Bone marrow (tissue), 2 donors: Measurements from ENCODE around the gene LRRC58.
"Not testable (repeated sequence)": the region's sequence is repeated elsewhere in the genome, so short reads cannot be mapped to it uniquely, and the experiment has no call there.

Source experiments
- DNase-seq, 2 donors: peaks; one replicate each; lab custom pipeline; 2025; lab: John Stamatoyannopoulos, UW

LRRC58 gene

GRCh38 chr3:120339362-120339761 lies 9.8 kb downstream of the LRRC58 start:
- no peak for DNase-seq

- no peak for DNase-seq
Observed at GRCh38 chr3:120338517-120338916, 10.6 kb downstream of the LRRC58 start.

GRCh38 chr3:120332646-120333045 lies 16.5 kb downstream of the LRRC58 start:
- DNase-seq = no peak

GRCh38 chr3:120331076-120331475 lies 18.1 kb downstream of the LRRC58 start:
- no peak for DNase-seq

DNA sequence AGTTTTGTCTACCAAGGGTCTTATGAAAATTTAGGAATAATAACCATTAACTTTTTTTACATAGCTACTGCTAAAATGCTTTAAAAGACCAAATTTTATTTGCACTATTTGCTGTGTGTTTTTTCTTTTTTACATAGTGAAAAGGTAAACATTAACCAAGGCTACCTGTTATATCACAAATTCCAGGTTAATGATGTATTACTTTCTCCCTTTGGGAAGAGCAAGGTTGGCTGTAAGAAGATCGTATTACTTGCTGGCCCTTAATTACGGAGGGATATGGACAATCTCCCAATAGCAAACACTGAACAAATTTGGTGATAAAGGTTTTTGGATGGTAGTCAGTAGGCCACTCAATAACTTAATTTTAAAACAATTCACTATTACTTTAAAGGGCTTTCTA lies 22.4 kb downstream of the LRRC58 start:
- DNase-seq = no peak

- DNase-seq = no peak
Observed at GRCh38 chr3:120324190-120324589, 25.0 kb downstream of the LRRC58 start.

GRCh38 chr3:120323761-120324160 lies 25.4 kb downstream of the LRRC58 start:
- DNase-seq = not testable (repeated sequence)

GRCh38 chr3:120311863-120312794 lies 37.0 kb downstream of the LRRC58 start:
- no peak for DNase-seq

DNA sequence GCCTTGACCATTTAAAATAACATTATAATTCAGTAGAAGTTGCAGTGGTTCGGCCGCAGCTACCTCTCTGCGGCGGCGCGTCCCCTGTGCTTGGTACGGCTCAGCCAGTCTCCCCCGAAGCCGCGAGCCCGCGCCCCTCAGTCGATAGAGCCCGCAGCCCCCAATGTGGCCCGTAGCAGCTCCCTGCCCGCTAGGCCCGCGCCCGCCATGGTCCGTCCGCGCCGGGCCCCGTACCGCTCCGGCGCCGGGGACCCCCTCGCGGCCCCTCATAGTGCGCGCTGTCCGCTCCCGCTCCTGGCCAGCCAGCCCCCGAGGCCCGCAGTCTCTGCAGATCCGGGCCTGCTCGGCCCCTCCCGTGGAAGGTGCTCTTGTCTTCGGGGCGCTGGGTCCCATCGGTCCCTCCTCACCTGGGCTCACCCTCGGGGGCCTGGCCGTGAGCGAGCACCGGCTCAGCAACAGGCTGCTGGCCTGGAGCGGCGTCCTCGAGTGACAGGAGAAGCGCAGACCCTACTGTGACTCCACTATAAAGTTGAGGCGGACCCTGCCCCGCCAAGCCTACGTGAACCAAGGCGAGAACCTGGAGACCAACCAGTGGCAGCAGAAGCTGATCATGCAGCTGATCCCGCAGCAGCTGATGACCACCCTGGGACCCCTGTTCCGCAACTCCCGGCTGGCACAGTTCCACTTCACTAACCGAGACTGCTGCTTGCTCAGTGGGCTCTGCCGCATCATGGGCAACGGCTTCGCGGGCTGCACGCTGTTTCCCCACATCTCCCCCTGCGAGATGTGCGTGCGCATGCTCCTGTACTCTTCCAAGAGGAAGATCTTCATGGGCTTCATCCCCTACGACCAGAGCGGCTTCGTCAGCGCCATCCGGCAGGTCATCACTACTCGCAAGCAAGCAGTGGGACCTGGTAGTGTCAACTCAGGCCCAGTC lies 42.4 kb downstream of the LRRC58 start:
- DNase-seq = no peak

- no peak for DNase-seq
Observed at GRCh38 chr3:120304616-120305015, 44.5 kb downstream of the LRRC58 start.

- DNase-seq = no peak
Observed at GRCh38 chr3:120302361-120302760, 46.8 kb downstream of the LRRC58 start.

DNA sequence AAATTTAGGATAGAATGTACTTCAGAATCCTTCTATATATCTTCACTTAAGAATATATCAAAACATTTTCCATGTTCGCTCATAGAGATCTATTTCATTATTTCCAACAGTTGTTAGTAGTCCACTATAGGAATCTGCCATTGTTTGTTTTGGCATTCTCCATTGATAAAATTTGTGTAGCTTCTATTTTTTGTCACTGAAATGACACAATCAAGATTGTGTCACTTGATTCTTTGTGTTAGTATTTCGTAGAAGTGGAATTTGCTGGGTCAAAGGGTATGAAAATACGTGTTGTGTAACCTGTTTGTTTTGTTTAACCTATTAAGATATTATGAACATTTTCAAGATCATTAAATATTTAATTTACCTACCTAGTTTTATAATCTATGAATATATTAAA lies 48.2 kb downstream of the LRRC58 start:
- DNase-seq = no peak

DNA sequence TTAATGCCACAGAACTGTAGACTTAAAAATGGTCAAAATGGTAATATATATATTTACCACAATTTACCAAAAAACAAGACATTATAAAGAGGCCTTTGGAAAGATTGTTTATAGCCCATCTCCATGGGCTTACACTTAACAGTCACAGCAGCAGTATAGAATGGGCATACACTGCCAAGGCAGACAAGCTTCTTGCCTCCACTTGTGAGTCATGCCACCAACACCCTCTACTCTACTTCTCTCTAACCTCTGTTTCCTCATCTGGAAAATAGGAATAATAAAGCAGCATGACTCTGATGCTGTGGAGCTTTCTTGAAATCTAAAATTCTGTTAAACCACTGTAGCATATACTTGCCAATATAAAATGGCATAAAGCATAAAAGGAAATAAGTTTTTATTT lies 49.8 kb downstream of the LRRC58 start:
- no peak for DNase-seq

DNA sequence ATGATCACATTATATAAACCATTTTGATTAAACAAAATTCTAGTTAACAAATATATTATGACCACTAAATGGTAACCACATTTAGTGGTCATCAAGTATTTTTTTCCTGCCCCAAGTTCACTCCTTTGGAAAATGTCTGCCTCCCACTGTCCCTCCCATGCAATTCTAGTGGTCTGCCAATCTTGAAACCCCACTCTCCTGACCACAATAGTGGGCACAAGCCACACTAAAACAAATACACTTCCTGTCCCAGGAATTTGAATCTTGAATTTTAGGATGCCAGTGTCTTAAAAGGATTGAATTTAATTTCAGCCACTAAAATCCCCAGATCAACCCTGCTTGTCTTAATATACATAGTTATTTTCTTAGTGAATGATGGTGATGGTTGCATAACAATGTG lies 50.2 kb downstream of the LRRC58 start:
- no peak for DNase-seq

- not testable (repeated sequence) for DNase-seq
Observed at GRCh38 chr3:120291552-120291951, 57.6 kb downstream of the LRRC58 start.

DNA sequence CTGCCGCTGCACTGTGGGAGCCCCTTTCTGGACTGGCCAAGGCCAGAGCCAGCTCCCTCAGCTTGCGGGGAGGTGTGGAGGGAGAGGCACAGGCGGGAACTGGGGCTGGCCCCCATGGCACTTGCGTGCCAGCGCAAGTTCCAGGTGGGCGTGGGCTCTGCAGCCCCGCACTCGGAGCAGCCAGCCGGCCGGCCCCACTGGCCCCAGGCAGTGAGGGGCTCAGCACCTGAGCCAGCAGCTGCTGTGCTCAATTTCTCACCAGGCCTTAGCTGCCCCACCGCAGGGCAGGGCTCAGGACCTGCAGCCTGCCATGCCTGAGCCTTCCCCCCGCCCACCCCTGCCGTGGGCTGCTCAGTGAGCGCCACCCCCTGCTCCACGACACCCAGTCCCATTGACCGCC lies 59.5 kb downstream of the LRRC58 start:
- no peak for DNase-seq

DNA sequence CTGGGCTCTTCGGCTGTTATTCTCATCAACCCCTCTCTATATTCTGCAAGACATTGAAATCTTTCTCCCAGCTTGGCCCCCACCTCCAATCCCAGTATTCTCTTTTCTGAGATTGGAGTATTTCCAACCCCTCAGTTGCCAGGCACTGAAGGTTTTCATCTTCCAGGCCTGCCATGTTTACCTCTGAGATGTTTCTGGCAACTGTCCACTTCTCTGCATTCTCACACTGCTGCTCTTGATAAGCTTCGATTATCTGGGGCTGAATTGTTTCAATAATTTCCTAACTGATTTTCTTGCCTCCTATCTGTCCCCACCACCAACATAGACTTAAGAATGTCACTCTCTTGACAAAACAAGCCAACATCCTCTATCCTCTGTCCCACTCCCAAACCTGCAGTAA lies 62.7 kb downstream of the LRRC58 start:
- DNase-seq = no peak

- no peak for DNase-seq
Observed at GRCh38 chr3:120285508-120285841, 63.7 kb downstream of the LRRC58 start.

- DNase-seq = no peak
Observed at GRCh38 chr3:120284747-120285507, 64.2 kb downstream of the LRRC58 start, which contains the start of gene GPR156. Gene GPR156, minus strand, starts transcription at chr3:120285222. Its CDS starts 41,124 bp downstream, at chr3:120244098.

GRCh38 chr3:120281261-120281660 lies 67.9 kb downstream of the LRRC58 start:
- DNase-seq = no peak

DNA sequence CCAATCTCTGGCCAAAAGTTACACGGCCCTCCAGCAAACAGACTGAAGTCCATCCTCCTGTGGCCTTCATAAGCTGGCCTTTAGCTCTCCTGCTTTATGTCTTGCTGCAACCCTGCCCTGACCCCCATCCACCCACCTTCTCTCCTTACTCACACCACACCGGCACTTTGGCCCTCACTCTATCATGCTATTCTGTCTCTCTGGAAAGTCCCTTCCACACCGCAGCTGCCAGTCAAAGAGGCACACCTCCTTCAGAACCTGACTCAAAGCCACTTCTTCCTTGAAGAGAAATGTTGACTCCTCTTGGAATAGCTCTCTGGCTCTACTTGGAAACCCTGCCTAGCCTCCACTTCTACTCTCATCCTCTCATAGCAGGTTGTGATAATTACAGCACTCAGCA lies 68.6 kb downstream of the LRRC58 start:
- DNase-seq = no peak

- DNase-seq = no peak
Observed at GRCh38 chr3:120280026-120280425, 69.1 kb downstream of the LRRC58 start.
